SJSA1 (cell line): ENCODE data around the gene FIBCD1. TPM values are rescaled to one million over a fixed set of nuclear protein-coding genes. Genes with fewer than 3 reads are reported as not detected.
A peak's percentile ranks its signal among the peaks of the same experiment; 100 is the strongest.

Experiments used
- DNase-seq, 2 experiments: peaks; one replicate each; pipeline ENCODE4 v3.0.0-alpha.2; 2015 to 2020; ENCODE audit warnings: low spot score in 2 of 2, low read depth in 1 of 2
- H3K27ac ChIP-seq: fragments of 250-450 bp; sonication (Bioruptor Pico); 2 replicates; pipeline ENCODE4 v1.5.1; 2020; ENCODE audit warnings: mild to moderate bottlenecking, moderate library complexity
- H3K27me3 ChIP-seq: fragments of 250-450 bp; sonication (Bioruptor Pico); replicated peaks from 2 replicates; pipeline ENCODE4 v1.5.1; 2020; ENCODE audit warnings: mild to moderate bottlenecking, moderate library complexity
- H3K36me3 ChIP-seq: fragments of 250-450 bp; sonication (Bioruptor Pico); 2 replicates; pipeline ENCODE4 v1.5.1; 2020; ENCODE audit warnings: mild to moderate bottlenecking
- H3K4me1 ChIP-seq: fragments of 250-450 bp; sonication (Bioruptor Pico); replicated peaks from 2 replicates; pipeline ENCODE4 v1.6.1; 2021; ENCODE audit warnings: mild to moderate bottlenecking
- H3K4me3 ChIP-seq: fragments of 250-450 bp; sonication (Bioruptor Pico); 2 replicates; pipeline ENCODE4 v1.5.1; 2020; ENCODE audit warnings: mild to moderate bottlenecking
- H3K9me3 ChIP-seq: fragments of 250-450 bp; sonication (Bioruptor Pico); replicated peaks from 2 replicates; pipeline ENCODE4 v1.5.1; 2020; ENCODE audit warnings: mild to moderate bottlenecking
- total RNA-seq: library from RNA; depleted of rRNA; stranded (reverse); fragments of >200 nt; shearing (Covaris generic); gene quantifications from 2 replicates; pipeline ENCODE4 v1.2.3, GENCODE V29; 2014; rRNA removed

The FIBCD1 gene
- total RNA-seq, result 0.08 TPM in 1 of 2 replicates, not detected in the other

GRCh38 chr9:130938652-130939404 is at the start of gene FIBCD1:
TSS of gene FIBCD1 (minus strand) at chr9:130939247. CDS start at chr9:130938607, 640 bp downstream.
- peaks cover 24% of the 10 kb centered on the region for H3K4me1 ChIP-seq
- H3K27me3 ChIP-seq, result peaks cover 55% of the 10 kb centered on the region
- H3K9me3 ChIP-seq, result no peaks in the 10 kb centered on the region
- peak in 1 of 2 experiments; percentile 54 for DNase-seq
- H3K27ac ChIP-seq, result no peak within 1 kb of the TSS
- peak within 1 kb of the TSS; percentile 38 for H3K4me3 ChIP-seq
- H3K36me3 ChIP-seq, result no peaks in the 10 kb centered on the region

DNA sequence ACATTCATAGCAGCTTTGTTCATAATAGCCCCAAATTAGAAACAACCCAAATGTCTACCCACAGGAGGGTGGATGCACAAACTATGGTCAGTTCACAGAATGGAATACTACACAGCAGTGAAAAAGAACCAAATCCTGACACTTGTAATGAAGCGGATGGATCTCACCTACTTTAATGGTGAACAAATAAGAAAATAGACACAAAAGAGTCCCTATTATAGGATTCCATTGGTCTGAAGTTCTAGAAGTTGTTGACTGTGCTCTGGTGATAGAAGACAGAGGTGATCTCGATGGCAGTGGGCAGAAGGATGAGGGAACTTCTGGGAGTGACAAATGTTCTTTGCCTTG is 49.3 kb upstream of the FIBCD1 start:
- Histone ChIP-seq H3K9me3 (no peaks in the 10 kb centered on the region), H3K4me3 (no peak overlapping the region), H3K36me3 (no peaks in the 10 kb centered on the region), H3K4me1 (no peaks in the 10 kb centered on the region), H3K27me3 (0 out of 2 replicates have a peak, but pooled peaks cover 7% of the 10 kb centered on the region), H3K27ac (no peak overlapping the region)
- no peak for DNase-seq

DNA sequence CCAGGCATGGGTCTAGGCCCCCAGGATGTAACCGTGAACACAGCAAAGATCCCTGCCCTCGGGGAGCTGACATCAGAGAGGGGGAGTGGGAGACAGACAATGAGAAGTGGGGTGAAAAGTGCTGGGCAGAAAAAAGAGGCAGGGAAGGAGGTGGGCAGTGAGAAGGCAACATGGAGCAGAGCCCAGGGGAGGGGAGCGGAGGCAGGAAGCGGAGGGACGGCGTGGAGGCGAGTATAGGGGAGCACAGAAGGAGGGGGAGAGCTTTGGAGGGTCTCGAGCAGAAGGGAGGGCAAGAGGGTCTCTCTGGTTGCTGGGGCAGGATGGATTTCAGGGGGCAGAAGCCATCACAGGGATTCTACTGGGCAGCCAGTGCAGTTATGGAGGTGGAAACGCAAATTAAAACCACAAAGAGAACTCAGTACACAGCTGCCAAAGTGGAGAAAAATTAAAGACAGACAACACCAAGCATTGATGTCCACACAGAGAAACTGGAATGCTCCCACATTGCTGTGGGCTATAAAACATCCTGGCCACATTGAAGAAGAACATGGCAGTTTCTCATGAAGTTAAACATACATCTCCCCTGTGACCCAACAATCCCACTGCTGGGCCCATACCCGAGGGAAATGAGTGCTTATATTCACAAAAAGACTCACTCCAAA is 48.8 kb upstream of the FIBCD1 start:
- Histone ChIP-seq H3K27me3 (0 out of 2 replicates have a peak, but pooled peaks cover 7% of the 10 kb centered on the region), H3K9me3 (no peaks in the 10 kb centered on the region), H3K36me3 (no peaks in the 10 kb centered on the region), H3K4me1 (no peaks in the 10 kb centered on the region), H3K27ac (no peak overlapping the region), H3K4me3 (no peak overlapping the region)
- DNase-seq, result peak in 1 of 2 experiments; percentile 34

DNA sequence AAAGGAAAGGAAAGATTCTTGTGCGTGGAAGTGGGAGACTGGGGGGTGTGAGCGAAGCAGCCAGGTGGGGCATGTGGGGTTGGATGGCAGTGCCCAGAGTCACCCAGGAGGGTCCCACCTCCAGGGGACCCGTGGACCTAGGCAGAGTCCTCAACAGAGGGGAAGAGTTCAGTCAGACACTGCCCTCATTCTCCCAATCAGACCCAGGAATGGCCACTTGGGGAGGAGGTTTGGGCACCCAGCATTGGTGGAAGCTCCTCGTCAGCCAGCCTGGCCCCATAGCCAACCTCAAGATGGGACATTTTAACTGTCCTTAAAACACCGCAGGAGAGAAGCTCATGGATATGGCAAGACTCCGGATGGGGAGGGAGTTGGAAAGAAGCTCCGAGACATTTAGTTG is 48.0 kb upstream of the FIBCD1 start:
- no peak overlapping the region for H3K4me3 ChIP-seq
- DNase-seq, result no peak

GRCh38 chr9:130986356-130986965 is 47.4 kb upstream of the FIBCD1 start:
- no peak overlapping the region for H3K27ac ChIP-seq
- no peaks in the 10 kb centered on the region for H3K36me3 ChIP-seq
- H3K9me3 ChIP-seq, result no peaks in the 10 kb centered on the region
- H3K4me1 ChIP-seq, result no peaks in the 10 kb centered on the region
- H3K4me3 ChIP-seq, result no peak overlapping the region
- DNase-seq, result no peak
- H3K27me3 ChIP-seq, result 0 out of 2 replicates have a peak, but pooled peaks cover 7% of the 10 kb centered on the region

More for the DNA sequence above, 48.0 kb upstream of the FIBCD1 start:
- H3K27me3 ChIP-seq, result 0 out of 2 replicates have a peak, but pooled peaks cover 7% of the 10 kb centered on the region
- no peaks in the 10 kb centered on the region for H3K36me3 ChIP-seq
- no peaks in the 10 kb centered on the region for H3K4me1 ChIP-seq
- no peak overlapping the region for H3K27ac ChIP-seq
- H3K9me3 ChIP-seq, result no peaks in the 10 kb centered on the region

DNA sequence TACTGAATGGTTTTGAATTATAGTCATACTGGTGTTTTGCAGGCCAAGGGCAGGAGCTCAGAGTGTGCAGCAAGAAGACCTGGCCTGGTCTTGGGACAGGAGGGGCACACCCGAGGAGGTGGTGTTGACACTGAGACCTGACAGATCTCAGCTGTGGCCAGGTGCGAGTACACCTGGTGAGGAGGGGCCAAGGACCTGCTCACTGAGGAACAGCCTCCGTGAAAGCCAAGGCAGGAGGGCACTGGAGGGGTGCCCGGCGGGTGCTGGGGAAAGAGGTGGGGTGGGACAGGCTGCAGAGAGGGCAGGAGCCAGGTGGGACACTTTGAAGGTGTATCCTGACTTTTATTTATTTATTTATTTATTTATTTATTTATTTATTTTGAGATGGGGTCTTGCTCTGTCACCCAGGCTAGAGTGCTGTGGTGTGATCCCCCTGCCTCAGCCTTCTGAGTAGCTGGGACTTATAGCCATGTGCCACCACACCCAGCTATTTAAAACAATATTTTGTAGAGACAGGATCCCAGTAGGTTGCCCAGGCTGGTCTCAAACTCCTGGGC is 46.6 kb upstream of the FIBCD1 start:
- Histone ChIP-seq H3K4me3 (no peak overlapping the region), H3K4me1 (no peaks in the 10 kb centered on the region), H3K36me3 (no peaks in the 10 kb centered on the region), H3K9me3 (no peaks in the 10 kb centered on the region), H3K27me3 (0 out of 2 replicates have a peak, but pooled peaks cover 7% of the 10 kb centered on the region), H3K27ac (no peak overlapping the region)
- no peak for DNase-seq

DNA sequence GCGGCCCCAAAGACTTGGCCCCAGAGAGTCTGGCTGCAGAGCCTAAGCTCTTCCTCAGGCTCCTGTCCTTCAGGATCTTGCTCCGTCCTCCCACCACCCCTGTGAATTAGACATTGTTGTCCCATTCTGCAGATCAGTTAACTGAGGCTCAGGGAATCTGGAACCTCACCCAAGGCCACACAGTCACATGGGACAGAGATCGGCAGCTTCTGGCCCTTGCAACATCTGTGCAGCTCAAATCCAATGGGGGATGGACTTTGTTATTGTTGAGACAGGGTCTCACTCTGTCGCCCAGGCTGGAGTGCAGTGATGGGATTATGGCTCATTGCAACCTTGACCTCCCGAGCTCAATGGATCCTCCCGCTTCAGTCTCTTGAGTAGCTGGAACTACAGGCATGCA is 46.0 kb upstream of the FIBCD1 start:
- Histone ChIP-seq H3K27me3 (0 out of 2 replicates have a peak, but pooled peaks cover 7% of the 10 kb centered on the region), H3K36me3 (no peaks in the 10 kb centered on the region), H3K9me3 (no peaks in the 10 kb centered on the region), H3K4me1 (no peaks in the 10 kb centered on the region), H3K4me3 (no peak overlapping the region), H3K27ac (no peak overlapping the region)
- no peak for DNase-seq

GRCh38 chr9:130984521-130984920 is 45.5 kb upstream of the FIBCD1 start:
- H3K27ac ChIP-seq, result no peak overlapping the region
- H3K9me3 ChIP-seq, result no peaks in the 10 kb centered on the region
- 0 out of 2 replicates have a peak, but pooled peaks cover 9% of the 10 kb centered on the region for H3K27me3 ChIP-seq
- H3K36me3 ChIP-seq, result no peaks in the 10 kb centered on the region
- no peak for DNase-seq
- H3K4me3 ChIP-seq, result no peak overlapping the region
- H3K4me1 ChIP-seq, result no peaks in the 10 kb centered on the region

GRCh38 chr9:130983970-130984369 is 44.9 kb upstream of the FIBCD1 start:
- Histone ChIP-seq H3K27me3 (0 out of 2 replicates have a peak, but pooled peaks cover 12% of the 10 kb centered on the region), H3K4me1 (no peaks in the 10 kb centered on the region), H3K4me3 (no peak overlapping the region), H3K36me3 (no peaks in the 10 kb centered on the region), H3K9me3 (no peaks in the 10 kb centered on the region), H3K27ac (no peak overlapping the region)
- DNase-seq, result no peak

GRCh38 chr9:130983359-130983670 is 44.3 kb upstream of the FIBCD1 start:
- no peak overlapping the region for H3K4me3 ChIP-seq
- H3K9me3 ChIP-seq, result no peaks in the 10 kb centered on the region
- no peaks in the 10 kb centered on the region for H3K4me1 ChIP-seq
- no peaks in the 10 kb centered on the region for H3K36me3 ChIP-seq
- peak in 1 of 2 experiments; percentile 32 for DNase-seq
- no peak overlapping the region for H3K27ac ChIP-seq
- 0 out of 2 replicates have a peak, but pooled peaks cover 8% of the 10 kb centered on the region for H3K27me3 ChIP-seq

DNA sequence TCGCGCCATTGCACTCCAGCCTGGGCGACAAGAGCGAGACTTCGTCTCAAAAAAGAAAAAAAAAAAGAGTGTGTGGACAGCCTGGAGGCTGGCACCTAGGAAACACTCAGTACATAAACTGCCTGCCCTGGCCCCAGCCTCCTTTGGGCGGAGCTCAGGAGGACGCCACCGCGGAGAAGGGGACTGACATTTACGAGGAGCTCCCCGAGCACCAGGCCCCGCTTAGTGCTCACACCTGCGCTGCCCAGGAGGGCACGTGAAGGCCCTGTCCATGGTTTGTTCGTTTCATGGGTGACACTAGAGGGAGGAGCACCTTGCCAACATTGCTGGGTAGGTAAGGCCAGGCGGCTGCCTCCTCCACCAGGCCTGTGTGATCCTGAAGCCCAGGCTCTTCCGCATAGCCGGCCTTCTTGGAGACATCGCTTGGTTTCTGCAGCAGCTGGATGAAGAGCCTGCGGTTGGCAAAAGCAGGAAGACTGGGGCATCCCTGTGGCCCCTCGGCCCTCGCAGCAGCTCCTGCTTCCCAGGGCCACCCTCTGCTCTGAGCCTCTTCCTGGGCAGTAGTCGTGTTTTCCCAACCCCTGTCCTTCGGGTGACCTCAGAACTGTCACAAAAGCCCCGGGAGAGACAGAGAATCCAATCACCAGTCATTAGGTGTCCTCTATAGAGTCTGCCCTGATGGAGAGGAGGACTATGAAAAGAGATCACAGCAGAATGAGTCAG is 43.8 kb upstream of the FIBCD1 start:
- Histone ChIP-seq H3K36me3 (no peaks in the 10 kb centered on the region), H3K27ac (no peak overlapping the region), H3K4me3 (no peak overlapping the region), H3K27me3 (0 out of 2 replicates have a peak, but pooled peaks cover 8% of the 10 kb centered on the region), H3K4me1 (no peaks in the 10 kb centered on the region), H3K9me3 (no peaks in the 10 kb centered on the region)
- no peak for DNase-seq

GRCh38 chr9:130981756-130982137 is 42.7 kb upstream of the FIBCD1 start:
- Histone ChIP-seq H3K4me3 (no peak overlapping the region), H3K27ac (no peak overlapping the region), H3K9me3 (no peaks in the 10 kb centered on the region), H3K36me3 (no peaks in the 10 kb centered on the region), H3K4me1 (no peaks in the 10 kb centered on the region), H3K27me3 (0 out of 2 replicates have a peak, but pooled peaks cover 8% of the 10 kb centered on the region)
- no peak for DNase-seq

DNA sequence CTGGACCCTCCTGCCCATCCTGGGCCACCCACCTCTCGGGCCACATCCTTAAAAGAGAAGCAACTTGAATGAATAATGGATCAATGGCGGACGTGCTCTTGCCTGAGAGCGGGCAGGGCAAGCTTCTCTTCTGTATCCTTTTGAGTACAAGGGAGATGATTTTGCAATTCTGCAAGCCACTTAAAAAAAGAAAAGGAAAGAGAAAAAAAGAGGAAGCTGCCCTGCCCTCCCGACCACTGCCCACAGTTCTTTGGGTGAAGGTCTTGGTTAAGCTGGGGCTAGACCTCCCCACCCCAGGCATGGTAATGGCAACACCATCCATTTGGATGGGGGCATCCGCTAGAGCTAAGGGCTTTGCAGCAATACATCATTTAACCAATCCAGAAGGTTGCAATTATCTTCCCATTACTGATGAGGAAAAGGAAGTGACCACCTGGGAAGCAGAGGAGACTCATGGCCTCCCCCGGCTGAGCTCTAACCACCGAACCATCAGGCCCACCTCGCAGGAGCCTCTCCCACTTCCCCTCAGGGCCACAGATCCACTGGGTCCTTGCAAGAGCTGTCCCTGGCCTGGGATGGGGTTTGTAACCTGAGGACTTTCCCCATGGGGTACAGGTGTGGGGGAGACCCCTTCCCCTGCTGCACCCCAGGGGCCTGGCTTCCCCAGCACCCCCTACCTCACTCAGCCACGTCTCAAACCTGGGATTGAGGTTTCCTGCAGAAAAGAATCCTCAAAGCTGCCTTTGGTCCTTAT is 42.1 kb upstream of the FIBCD1 start:
- no peak overlapping the region for H3K27ac ChIP-seq

More for the DNA sequence above, 42.1 kb upstream of the FIBCD1 start:
- no peak for DNase-seq
- no peaks in the 10 kb centered on the region for H3K4me1 ChIP-seq
- H3K4me3 ChIP-seq, result no peak overlapping the region
- no peaks in the 10 kb centered on the region for H3K36me3 ChIP-seq
- H3K27me3 ChIP-seq, result 0 out of 2 replicates have a peak, but pooled peaks cover 8% of the 10 kb centered on the region
- no peaks in the 10 kb centered on the region for H3K9me3 ChIP-seq
